DND-41 (cell line): ENCODE results near the gene SPEM2.

Source experiments
- ATAC-seq: fragments of 200-7000 bp; cut with Tn5 transposase; 3 replicates; pipeline ENCODE4 v1.9.1; 2021; ENCODE audit warnings: low read depth; ENCODE audit not compliant: insufficient read depth
- DNase-seq: peaks from one replicate; pipeline ENCODE4 v3.0.0-alpha.2; 2020
- H2AFZ ChIP-seq: 2 replicates; pipeline ENCODE4 v1.6.0; 2012; ENCODE audit warnings: low read depth, low read length
- H3K27ac ChIP-seq: 2 replicates; pipeline ENCODE4 v1.5.1; 2012; ENCODE audit warnings: low read length, inconsistent platforms
- H3K27me3 ChIP-seq: fragments of 200-600 bp; sonication (generic); 2 replicates; pipeline ENCODE4 v1.6.0; 2012; ENCODE audit warnings: low read length, mild to moderate bottlenecking, inconsistent platforms; ENCODE audit not compliant: insufficient read depth, poor library complexity
- H3K36me3 ChIP-seq: 2 replicates; pipeline ENCODE4 v1.5.1; 2012; ENCODE audit warnings: low read length, inconsistent platforms; ENCODE audit not compliant: insufficient read depth
- H3K4me1 ChIP-seq: 2 replicates; pipeline ENCODE4 v1.5.1; 2012; ENCODE audit warnings: mild to moderate bottlenecking, low read length; ENCODE audit not compliant: insufficient read depth
- H3K4me2 ChIP-seq: 2 replicates; pipeline ENCODE4 v1.6.0; 2012; ENCODE audit warnings: mild to moderate bottlenecking, moderate library complexity, low read length, inconsistent platforms; ENCODE audit not compliant: insufficient read depth
- H3K4me3 ChIP-seq, 2 experiments: fragments of 200-600 bp in 1 of 2; shearing (Covaris generic) in 1 of 2; 2 replicates each; pipeline ENCODE4 v1.5.1; 2012 to 2016; ENCODE audit warnings: inconsistent platforms in 2 of 2, low read length in 2 of 2, mild to moderate bottlenecking in 2 of 2, low read depth in 1 of 2, moderate library complexity in 1 of 2
- H3K79me2 ChIP-seq: 2 replicates; pipeline ENCODE4 v1.6.0; 2012; ENCODE audit warnings: low read length, inconsistent platforms; ENCODE audit not compliant: insufficient read depth
- H3K9ac ChIP-seq: 2 replicates; pipeline ENCODE4 v1.6.0; 2012; ENCODE audit warnings: low read depth, mild to moderate bottlenecking, inconsistent platforms, low read length, moderate library complexity
- H3K9me3 ChIP-seq: 2 replicates; pipeline ENCODE4 v1.5.1; 2012; ENCODE audit warnings: low read length, moderate library complexity, mild to moderate bottlenecking, inconsistent platforms; ENCODE audit not compliant: insufficient read depth, severe bottlenecking
- H4K20me1 ChIP-seq: 2 replicates; pipeline ENCODE4 v1.6.0; 2012; ENCODE audit warnings: low read length; ENCODE audit not compliant: insufficient read depth
- CTCF ChIP-seq: IDR thresholded peaks from 2 replicates; pipeline ENCODE4 v1.5.1; 2012; ENCODE audit warnings: borderline replicate concordance, low read length, moderate library complexity, mild to moderate bottlenecking; ENCODE audit not compliant: poor library complexity, severe bottlenecking; ENCODE audit errors: extremely low read depth
- EZH2 ChIP-seq: IDR thresholded peaks from 3 replicates; pipeline ENCODE4 v1.6.1; 2012; ENCODE audit warnings: borderline replicate concordance, low read depth, mild to moderate bottlenecking, moderate library complexity, low read length, inconsistent platforms; ENCODE audit not compliant: severe bottlenecking

SPEM2 gene

GRCh38 chr17:7425316-7425715 lies at the start of gene SPEM2:
Gene SPEM2 (plus strand): TSS chr17:7425616. CDS start chr17:7425689, 73 bp downstream.
- no peak for TF ChIP-seq CTCF
- TF ChIP-seq EZH2: no peak

GRCh38 chr17:7379134-7379533 lies 46.3 kb upstream of the SPEM2 start:
- no peaks in the 10 kb centered on the region for H3K79me2 ChIP-seq

More at GRCh38 chr17:7425316-7425715, at the start of gene SPEM2:
- no peak within 1 kb of the TSS for H3K27ac ChIP-seq
- H3K4me1 ChIP-seq: no peaks in the 10 kb centered on the region
- no peaks in the 10 kb centered on the region; the same call in 1 of the 2 replicates for H4K20me1 ChIP-seq
- no peaks in the 10 kb centered on the region for H3K36me3 ChIP-seq
- H3K9me3 ChIP-seq: no peaks in the 10 kb centered on the region
- H3K9ac ChIP-seq: no peak within 1 kb of the TSS
- ATAC-seq (no peak), DNase-seq (no peak)
- no peak within 1 kb of the TSS for H3K4me2 ChIP-seq
- H3K27me3 ChIP-seq: no peaks in the 10 kb centered on the region
- no peak within 1 kb of the TSS for H3K4me3 ChIP-seq
- no peaks in the 10 kb centered on the region for H3K79me2 ChIP-seq
- no peak within 1 kb of the TSS for H2AFZ ChIP-seq

GRCh38 chr17:7380321-7380720 lies 45.1 kb upstream of the SPEM2 start:
- Histone ChIP-seq H2AFZ (no peak overlapping the region), H3K4me3 (no peak overlapping the region), H4K20me1 (no peaks in the 10 kb centered on the region), H3K79me2 (no peaks in the 10 kb centered on the region), H3K36me3 (no peaks in the 10 kb centered on the region), H3K9me3 (no peaks in the 10 kb centered on the region), H3K27me3 (peaks cover 25% of the 10 kb centered on the region), H3K27ac (no peak overlapping the region), H3K4me1 (peaks cover 14% of the 10 kb centered on the region), H3K4me2 (no peak overlapping the region), H3K9ac (no peak overlapping the region)
- TF ChIP-seq EZH2 (no peak), CTCF (no peak)
- DNase-seq (no peak), ATAC-seq (no peak)

More at GRCh38 chr17:7379134-7379533, 46.3 kb upstream of the SPEM2 start:
- no peak overlapping the region for H3K4me2 ChIP-seq
- peaks cover 18% of the 10 kb centered on the region for H3K27me3 ChIP-seq
- DNase-seq (no peak), ATAC-seq (no peak)
- no peak overlapping the region for H2AFZ ChIP-seq
- no peaks in the 10 kb centered on the region for H3K9me3 ChIP-seq
- no peak overlapping the region for H3K4me3 ChIP-seq
- TF ChIP-seq EZH2: no peak
- TF ChIP-seq CTCF: no peak
- peaks cover 7% of the 10 kb centered on the region for H3K4me1 ChIP-seq
- H3K36me3 ChIP-seq: no peaks in the 10 kb centered on the region
- H3K9ac ChIP-seq: no peak overlapping the region
- no peaks in the 10 kb centered on the region for H4K20me1 ChIP-seq
- no peak overlapping the region for H3K27ac ChIP-seq
